GM23338 (cell line): ENCODE results near the gene ZCCHC4. TPM values are rescaled to one million over a fixed set of nuclear protein-coding genes. Genes with fewer than 3 reads are reported as not detected.

Experiments
- ATAC-seq: fragments of 200-7000 bp; cut with Tn5 transposase; 3 replicates; pipeline ENCODE4 v1.9.1; 2020
- DNase-seq: peaks from one replicate; pipeline ENCODE4 v3.0.0-alpha.2; 2015; ENCODE audit warnings: low spot score
- H2AFZ ChIP-seq: fragments of 200-600 bp; sonication (generic); 2 replicates; pipeline ENCODE4 v1.8.0; 2016; ENCODE audit warnings: antibody characterized with exemption, mild to moderate bottlenecking, moderate library complexity
- H3F3A ChIP-seq: fragments of 200-600 bp; sonication (generic); replicated peaks from 2 replicates; pipeline ENCODE4 v1.8.0; 2017; ENCODE audit warnings: antibody characterized with exemption, mixed run types, low read depth
- H3K27ac ChIP-seq: fragments of 200-600 bp; sonication (generic); 2 replicates; pipeline ENCODE4 v1.6.1; 2016; ENCODE audit warnings: low read depth
- H3K27me3 ChIP-seq: fragments of 200-600 bp; sonication (generic); 2 replicates; pipeline ENCODE4 v1.8.0; 2016; ENCODE audit warnings: mild to moderate bottlenecking, mixed run types, moderate library complexity; ENCODE audit not compliant: insufficient read depth
- H3K36me3 ChIP-seq: fragments of 200-600 bp; sonication (generic); 2 replicates; pipeline ENCODE4 v1.8.0; 2016; ENCODE audit warnings: mild to moderate bottlenecking; ENCODE audit not compliant: insufficient read depth
- H3K4me1 ChIP-seq: fragments of 200-600 bp; sonication (generic); 2 replicates; pipeline ENCODE4 v1.8.0; 2016; ENCODE audit warnings: mild to moderate bottlenecking, moderate library complexity; ENCODE audit not compliant: insufficient read depth
- H3K4me2 ChIP-seq: fragments of 200-600 bp; sonication (generic); 2 replicates; pipeline ENCODE4 v1.7.1; 2017; ENCODE audit warnings: mixed run types
- H3K4me3 ChIP-seq: fragments of 200-600 bp; sonication (generic); 2 replicates; pipeline ENCODE4 v1.6.1; 2016; ENCODE audit warnings: mixed run types
- H3K79me2 ChIP-seq: fragments of 200-600 bp; sonication (generic); replicated peaks from 2 replicates; pipeline ENCODE4 v1.8.0; 2017; ENCODE audit warnings: mild to moderate bottlenecking; ENCODE audit not compliant: insufficient read depth
- H3K9me2 ChIP-seq: fragments of 200-600 bp; sonication (generic); 2 replicates; pipeline ENCODE4 v1.8.0; 2017; ENCODE audit not compliant: insufficient read depth
- H4K20me1 ChIP-seq: fragments of 200-600 bp; sonication (generic); replicated peaks from 2 replicates; pipeline ENCODE4 v1.8.0; 2017; ENCODE audit warnings: mild to moderate bottlenecking; ENCODE audit not compliant: insufficient read depth
- H3K27ac Mint-ChIP-seq: 2 replicates; pipeline ENCODE4 v1.8.0; 2020; ENCODE audit warnings: inconsistent platforms, mild to moderate bottlenecking, moderate library complexity, mixed read lengths
- H3K27me3 Mint-ChIP-seq: 3 replicates; pipeline ENCODE4 v1.8.0; 2022; ENCODE audit warnings: low read depth, mild to moderate bottlenecking, moderate library complexity, mixed read lengths, inconsistent platforms; ENCODE audit not compliant: insufficient read depth, poor library complexity
- H3K36me3 Mint-ChIP-seq: 3 replicates; pipeline ENCODE4 v1.8.0; 2021; ENCODE audit warnings: low read depth, mild to moderate bottlenecking, inconsistent platforms, moderate library complexity, mixed read lengths
- H3K4me1 Mint-ChIP-seq: 3 replicates; pipeline ENCODE4 v1.8.0; 2020; ENCODE audit warnings: mild to moderate bottlenecking, inconsistent platforms, mixed read lengths
- H3K4me3 Mint-ChIP-seq: 3 replicates; pipeline ENCODE4 v1.8.0; 2021; ENCODE audit warnings: moderate library complexity, mild to moderate bottlenecking, inconsistent platforms, mixed read lengths
- H3K9me3 Mint-ChIP-seq: 3 replicates; pipeline ENCODE4 v1.8.0; 2020; ENCODE audit warnings: moderate library complexity, mild to moderate bottlenecking, inconsistent platforms, mixed read lengths
- CREB1 ChIP-seq: fragments of 250-450 bp; sonication (Bioruptor Pico); IDR thresholded peaks from 2 replicates; pipeline ENCODE4 v1.5.0; 2020; ENCODE audit warnings: low read depth, mild to moderate bottlenecking, moderate library complexity
- EZH2 ChIP-seq: fragments of 200-600 bp; sonication (generic); IDR thresholded peaks from one replicate; pipeline ENCODE4 v1.8.0; 2017; ENCODE audit warnings: antibody characterized with exemption, mild to moderate bottlenecking, low read depth; ENCODE audit not compliant: unreplicated experiment
- EZH2phosphoT487 ChIP-seq: fragments of 200-600 bp; sonication (generic); IDR thresholded peaks from one replicate; pipeline ENCODE4 v1.8.1; 2018; ENCODE audit warnings: antibody characterized with exemption; ENCODE audit not compliant: unreplicated experiment
- JUNB ChIP-seq: IDR thresholded peaks from one replicate; pipeline ENCODE4 v1.6.1; 2016; ENCODE audit warnings: antibody characterized with exemption; ENCODE audit not compliant: unreplicated experiment
- NANOG ChIP-seq: IDR thresholded peaks from 2 replicates; pipeline ENCODE4 v1.6.1; 2016; ENCODE audit warnings: antibody characterized with exemption, borderline replicate concordance
- POLR2AphosphoS5 ChIP-seq: IDR thresholded peaks from 2 replicates; pipeline ENCODE4 v1.6.1; 2016; ENCODE audit warnings: antibody characterized with exemption, low read depth
- STAT1 ChIP-seq: IDR thresholded peaks from one replicate; pipeline ENCODE4 v1.6.1; 2016; ENCODE audit warnings: antibody characterized with exemption; ENCODE audit not compliant: unreplicated experiment
- ZNF114 ChIP-seq: fragments of 250-450 bp; sonication (Bioruptor Pico); IDR thresholded peaks from 2 replicates; pipeline ENCODE4 v1.5.0; 2020; ENCODE audit warnings: mild to moderate bottlenecking, moderate library complexity
- ZNF331 ChIP-seq: fragments of 250-450 bp; sonication (Bioruptor Pico); IDR thresholded peaks from 2 replicates; pipeline ENCODE4 v1.5.0; 2020; ENCODE audit warnings: low read depth, mild to moderate bottlenecking, moderate library complexity
- ZNF462 ChIP-seq: fragments of 250-450 bp; sonication (Bioruptor Pico); IDR thresholded peaks from 2 replicates; pipeline ENCODE4 v1.5.0; 2020; ENCODE audit warnings: mild to moderate bottlenecking, moderate library complexity
- long read RNA-seq: library from polyadenylated mRNA; unstranded; transcript quantifications from one replicate; pipeline ENCODE4 v2.0.0, GENCODE V29; 2020; ENCODE audit not compliant: unreplicated experiment
- polyA plus RNA-seq: library from polyadenylated mRNA; unstranded; fragments of >200 nt; fragmentation: Nextera tagmentation; extraction: Ambion mirVana; gene quantifications from 2 replicates; pipeline ENCODE4 v1.2.1, GENCODE V29; 2016
- total RNA-seq: library from RNA; depleted of rRNA; stranded (reverse); fragments of >200 nt; shearing (Covaris generic); gene quantifications from 2 replicates; pipeline ENCODE4 v1.2.3, GENCODE V29; 2014; rRNA removed
- TF ChIP-seq, protein P1 (sequence below): IDR thresholded peaks from 2 replicates; pipeline ENCODE4 v1.6.1; 2016; ENCODE audit warnings: antibody characterized with exemption
- TF ChIP-seq, protein P2 (sequence below), 2 experiments: fragments of 200-600 bp in 1 of 2; sonication (generic) in 1 of 2; conservative IDR thresholded peaks; 2 replicates each; pipeline versions ENCODE4 v1.5.1 to v1.6.1; 2016 to 2017; ENCODE audit warnings: antibody characterized with exemption in 2 of 2, low read depth in 2 of 2, mild to moderate bottlenecking in 2 of 2, moderate library complexity in 1 of 2
- TF ChIP-seq, protein P3 (sequence below): IDR thresholded peaks from one replicate; pipeline ENCODE4 v1.6.1; 2018; ENCODE audit warnings: antibody characterized with exemption; ENCODE audit not compliant: unreplicated experiment

ZCCHC4 gene
- total RNA-seq (17.9 and 22.4 TPM in 2 replicates), polyA plus RNA-seq (8.7 and 11.3 TPM in 2 replicates)
- long read RNA-seq, partial matches to known transcripts = 3 of 6 reads
- long read RNA-seq, other reads (novel, unspliced or antisense) = 1 of 6 reads

DNA sequence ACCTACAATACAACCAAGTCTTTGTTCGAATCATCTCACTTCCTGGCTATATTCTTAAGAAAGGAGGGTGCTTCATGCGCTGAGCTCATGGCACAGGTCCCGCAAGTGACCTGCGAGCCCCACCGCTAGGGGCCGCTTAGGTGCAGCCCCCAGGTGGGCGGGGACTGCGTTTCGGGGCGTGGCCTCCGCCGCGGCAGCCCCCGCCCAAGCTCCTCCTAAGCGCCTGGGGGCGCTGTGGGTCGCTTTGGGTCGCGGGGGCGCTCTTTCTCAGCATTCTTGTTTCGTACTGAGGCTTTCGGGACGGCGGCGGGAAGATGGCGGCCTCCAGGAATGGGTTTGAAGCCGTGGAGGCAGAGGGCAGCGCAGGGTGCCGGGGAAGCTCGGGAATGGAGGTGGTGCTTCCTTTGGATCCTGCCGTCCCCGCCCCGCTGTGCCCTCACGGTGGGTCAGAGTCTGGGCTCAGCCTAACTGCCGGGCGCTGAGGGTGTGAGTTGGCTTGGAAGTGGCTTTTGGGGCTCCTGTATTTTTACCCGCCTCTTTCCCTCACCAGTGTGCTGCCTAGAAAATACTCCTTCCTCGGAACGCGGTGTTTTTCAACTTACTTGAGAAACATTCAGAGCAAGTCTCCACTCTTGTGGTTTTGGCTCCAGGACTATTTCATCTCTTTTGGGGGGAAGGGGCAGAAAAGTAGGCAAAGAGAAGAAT lies at the start of gene ZCCHC4:
Gene ZCCHC4, plus strand, starts transcription at position 279 of the 705 bp plus-strand sequence. Its CDS starts 36 bp downstream, at position 315.
- Histone ChIP-seq H3K27ac (peak within 1 kb of the TSS; percentile 93), H3F3A (no peaks in the 10 kb centered on the region), H4K20me1 (no peaks in the 10 kb centered on the region; the same call in 1 of the 2 replicates), H3K36me3 (peaks cover 3% of the 10 kb centered on the region; the same call in 1 of the 2 replicates), H3K4me3 (peak within 1 kb of the TSS; percentile 81), H3K9me2 (peaks cover 7% of the 10 kb centered on the region; the same call in 1 of the 2 replicates), H3K79me2 (no peaks in the 10 kb centered on the region), H3K4me1 (no peaks in the 10 kb centered on the region), H3K27me3 (no peaks in the 10 kb centered on the region), H2AFZ (peak within 1 kb of the TSS; percentile 69; the same call in 1 of the 2 replicates), H3K4me2 (peak within 1 kb of the TSS; percentile 90)
- DNase-seq (peak; percentile 91), ATAC-seq (peak; percentile 95)
- peaks cover 4% of the 10 kb centered on the region; the same call in 2 of the 3 replicates for H3K9me3 Mint-ChIP-seq
- no peak; the same call in 1 of the 2 replicates for TF ChIP-seq ZNF462 (CRISPR knock-in tag)
- TF ChIP-seq STAT1 = no peak
- no peak for TF ChIP-seq EZH2phosphoT487
- peak; percentile 30; the same call in 1 of the 2 replicates for TF ChIP-seq ZNF114 (CRISPR knock-in tag)
- peak; percentile 80 for TF ChIP-seq CREB1 (CRISPR knock-in tag)
- TF ChIP-seq, protein P1, sequence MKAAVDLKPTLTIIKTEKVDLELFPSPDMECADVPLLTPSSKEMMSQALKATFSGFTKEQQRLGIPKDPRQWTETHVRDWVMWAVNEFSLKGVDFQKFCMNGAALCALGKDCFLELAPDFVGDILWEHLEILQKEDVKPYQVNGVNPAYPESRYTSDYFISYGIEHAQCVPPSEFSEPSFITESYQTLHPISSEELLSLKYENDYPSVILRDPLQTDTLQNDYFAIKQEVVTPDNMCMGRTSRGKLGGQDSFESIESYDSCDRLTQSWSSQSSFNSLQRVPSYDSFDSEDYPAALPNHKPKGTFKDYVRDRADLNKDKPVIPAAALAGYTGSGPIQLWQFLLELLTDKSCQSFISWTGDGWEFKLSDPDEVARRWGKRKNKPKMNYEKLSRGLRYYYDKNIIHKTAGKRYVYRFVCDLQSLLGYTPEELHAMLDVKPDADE = peak; percentile 91
- no peak for TF ChIP-seq NANOG
- TF ChIP-seq EZH2 = no peak
- TF ChIP-seq POLR2AphosphoS5 = peak; percentile 63
- 0 out of 2 replicates have a peak, but pooled peaks have one; percentile 27 for TF ChIP-seq ZNF331
- TF ChIP-seq, protein P2, sequence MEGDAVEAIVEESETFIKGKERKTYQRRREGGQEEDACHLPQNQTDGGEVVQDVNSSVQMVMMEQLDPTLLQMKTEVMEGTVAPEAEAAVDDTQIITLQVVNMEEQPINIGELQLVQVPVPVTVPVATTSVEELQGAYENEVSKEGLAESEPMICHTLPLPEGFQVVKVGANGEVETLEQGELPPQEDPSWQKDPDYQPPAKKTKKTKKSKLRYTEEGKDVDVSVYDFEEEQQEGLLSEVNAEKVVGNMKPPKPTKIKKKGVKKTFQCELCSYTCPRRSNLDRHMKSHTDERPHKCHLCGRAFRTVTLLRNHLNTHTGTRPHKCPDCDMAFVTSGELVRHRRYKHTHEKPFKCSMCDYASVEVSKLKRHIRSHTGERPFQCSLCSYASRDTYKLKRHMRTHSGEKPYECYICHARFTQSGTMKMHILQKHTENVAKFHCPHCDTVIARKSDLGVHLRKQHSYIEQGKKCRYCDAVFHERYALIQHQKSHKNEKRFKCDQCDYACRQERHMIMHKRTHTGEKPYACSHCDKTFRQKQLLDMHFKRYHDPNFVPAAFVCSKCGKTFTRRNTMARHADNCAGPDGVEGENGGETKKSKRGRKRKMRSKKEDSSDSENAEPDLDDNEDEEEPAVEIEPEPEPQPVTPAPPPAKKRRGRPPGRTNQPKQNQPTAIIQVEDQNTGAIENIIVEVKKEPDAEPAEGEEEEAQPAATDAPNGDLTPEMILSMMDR (conservative IDR thresholded peaks at IDR 0.05; ENCODE audit: low read depth in 2 of 2) = peak; percentile 91 to 95
- TF ChIP-seq JUNB = no peak
- TF ChIP-seq, protein P3, sequence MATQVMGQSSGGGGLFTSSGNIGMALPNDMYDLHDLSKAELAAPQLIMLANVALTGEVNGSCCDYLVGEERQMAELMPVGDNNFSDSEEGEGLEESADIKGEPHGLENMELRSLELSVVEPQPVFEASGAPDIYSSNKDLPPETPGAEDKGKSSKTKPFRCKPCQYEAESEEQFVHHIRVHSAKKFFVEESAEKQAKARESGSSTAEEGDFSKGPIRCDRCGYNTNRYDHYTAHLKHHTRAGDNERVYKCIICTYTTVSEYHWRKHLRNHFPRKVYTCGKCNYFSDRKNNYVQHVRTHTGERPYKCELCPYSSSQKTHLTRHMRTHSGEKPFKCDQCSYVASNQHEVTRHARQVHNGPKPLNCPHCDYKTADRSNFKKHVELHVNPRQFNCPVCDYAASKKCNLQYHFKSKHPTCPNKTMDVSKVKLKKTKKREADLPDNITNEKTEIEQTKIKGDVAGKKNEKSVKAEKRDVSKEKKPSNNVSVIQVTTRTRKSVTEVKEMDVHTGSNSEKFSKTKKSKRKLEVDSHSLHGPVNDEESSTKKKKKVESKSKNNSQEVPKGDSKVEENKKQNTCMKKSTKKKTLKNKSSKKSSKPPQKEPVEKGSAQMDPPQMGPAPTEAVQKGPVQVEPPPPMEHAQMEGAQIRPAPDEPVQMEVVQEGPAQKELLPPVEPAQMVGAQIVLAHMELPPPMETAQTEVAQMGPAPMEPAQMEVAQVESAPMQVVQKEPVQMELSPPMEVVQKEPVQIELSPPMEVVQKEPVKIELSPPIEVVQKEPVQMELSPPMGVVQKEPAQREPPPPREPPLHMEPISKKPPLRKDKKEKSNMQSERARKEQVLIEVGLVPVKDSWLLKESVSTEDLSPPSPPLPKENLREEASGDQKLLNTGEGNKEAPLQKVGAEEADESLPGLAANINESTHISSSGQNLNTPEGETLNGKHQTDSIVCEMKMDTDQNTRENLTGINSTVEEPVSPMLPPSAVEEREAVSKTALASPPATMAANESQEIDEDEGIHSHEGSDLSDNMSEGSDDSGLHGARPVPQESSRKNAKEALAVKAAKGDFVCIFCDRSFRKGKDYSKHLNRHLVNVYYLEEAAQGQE = no peak
- peak within 1 kb of the TSS; percentile 97 for H3K4me3 Mint-ChIP-seq
- peak within 1 kb of the TSS; percentile 99 for H3K27ac Mint-ChIP-seq
- no peaks in the 10 kb centered on the region for H3K27me3 Mint-ChIP-seq
- peaks cover 9% of the 10 kb centered on the region; the same call in 1 of the 3 replicates for H3K36me3 Mint-ChIP-seq
- peaks cover 6% of the 10 kb centered on the region; the same call in 2 of the 3 replicates for H3K4me1 Mint-ChIP-seq
